Common myeloid progenitor, CD34-positive (primary cell): Measurements from ENCODE around the gene ALKBH1.
"Not testable (repeated sequence)": the region's sequence is repeated elsewhere in the genome, so short reads cannot be mapped to it uniquely, and the experiment has no call there.

Source experiments
- CTCF ChIA-PET: fragments of 350-600 bp; sonication (Branson Sonifier 250); formaldehyde crosslinking; loops from one replicate; lab custom pipeline; 2021; ENCODE audit warnings: antibody characterized with exemption; lab: Charles Lee
- POLR2A ChIA-PET: fragments of 350-600 bp; sonication (Branson Sonifier 250); formaldehyde crosslinking; loops from one replicate; lab custom pipeline; 2021; ENCODE audit warnings: antibody characterized with exemption; lab: Charles Lee
- DNase-seq, 3 donors: peaks; one replicate each; pipeline versions ENCODE4 v3.0.0 to v3.0.0-alpha.2; 2013
- H3K27ac ChIP-seq, 2 experiments: 1 replicate in 1 of 2; 2 replicates in 1 of 2; pipeline ENCODE4 v1.7.0; 2013; ENCODE audit warnings: inconsistent platforms in 2 of 2, low read length in 2 of 2, mild to moderate bottlenecking in 2 of 2, low read depth in 1 of 2, moderate library complexity in 1 of 2; ENCODE audit not compliant: severe bottlenecking in 2 of 2, insufficient read depth in 1 of 2, poor library complexity in 1 of 2
- H3K27me3 ChIP-seq, 5 experiments: replicated peaks in 2 of 5; 1 replicate in 3 of 5; 2 replicates in 2 of 5; pipeline versions ENCODE4 v1.6.1 to v1.7.0; 2013; ENCODE audit warnings: low read length in 4 of 5, mild to moderate bottlenecking in 2 of 5, moderate library complexity in 2 of 5, inconsistent platforms in 1 of 5; ENCODE audit not compliant: insufficient read depth in 5 of 5, control insufficient read depth in 4 of 5
- H3K36me3 ChIP-seq, 4 experiments: 1 replicate in 2 of 4; 2 replicates in 2 of 4; pipeline versions ENCODE4 v1.6.1 to v1.7.0; 2013; ENCODE audit warnings: low read length in 3 of 4, control low read depth in 1 of 4, mild to moderate bottlenecking in 1 of 4; ENCODE audit not compliant: control insufficient read depth in 4 of 4, insufficient read depth in 4 of 4
- H3K4me1 ChIP-seq, 4 experiments: 1 replicate in 3 of 4; 2 replicates in 1 of 4; pipeline versions ENCODE4 v1.6.1 to v1.7.1; 2013; ENCODE audit warnings: low read length in 3 of 4, mild to moderate bottlenecking in 3 of 4, control low read depth in 1 of 4, inconsistent platforms in 1 of 4, moderate library complexity in 1 of 4; ENCODE audit not compliant: control insufficient read depth in 4 of 4, insufficient read depth in 4 of 4; ENCODE audit errors: control extremely low read depth in 1 of 4
- H3K4me3 ChIP-seq, 7 experiments: 1 replicate in 4 of 7; 2 replicates in 3 of 7; pipeline versions ENCODE4 v1.5.1 to v1.7.0; 2013; ENCODE audit warnings: mild to moderate bottlenecking in 7 of 7, low read length in 6 of 7, moderate library complexity in 6 of 7, inconsistent platforms in 2 of 7, low read depth in 2 of 7, control low read depth in 1 of 7; ENCODE audit not compliant: insufficient read depth in 4 of 7, control insufficient read depth in 1 of 7; ENCODE audit errors: extremely low read depth in 1 of 7
- H3K9me3 ChIP-seq, 5 experiments: 1 replicate in 4 of 5; 2 replicates in 1 of 5; pipeline versions ENCODE4 v1.6.1 to v1.7.1; 2013; ENCODE audit warnings: low read length in 4 of 5, mild to moderate bottlenecking in 2 of 5, inconsistent platforms in 1 of 5, low read depth in 1 of 5, moderate library complexity in 1 of 5; ENCODE audit not compliant: control insufficient read depth in 4 of 5, insufficient read depth in 2 of 5; ENCODE audit errors: control extremely low read depth in 1 of 5
- WGBS: methylation state at CpG from one replicate; pipeline ENCODE4 v1.1.5; 2013; ENCODE audit not compliant: insufficient coverage; 5-methylcytosine and 5-hydroxymethylcytosine counted together

ALKBH1 gene

DNA sequence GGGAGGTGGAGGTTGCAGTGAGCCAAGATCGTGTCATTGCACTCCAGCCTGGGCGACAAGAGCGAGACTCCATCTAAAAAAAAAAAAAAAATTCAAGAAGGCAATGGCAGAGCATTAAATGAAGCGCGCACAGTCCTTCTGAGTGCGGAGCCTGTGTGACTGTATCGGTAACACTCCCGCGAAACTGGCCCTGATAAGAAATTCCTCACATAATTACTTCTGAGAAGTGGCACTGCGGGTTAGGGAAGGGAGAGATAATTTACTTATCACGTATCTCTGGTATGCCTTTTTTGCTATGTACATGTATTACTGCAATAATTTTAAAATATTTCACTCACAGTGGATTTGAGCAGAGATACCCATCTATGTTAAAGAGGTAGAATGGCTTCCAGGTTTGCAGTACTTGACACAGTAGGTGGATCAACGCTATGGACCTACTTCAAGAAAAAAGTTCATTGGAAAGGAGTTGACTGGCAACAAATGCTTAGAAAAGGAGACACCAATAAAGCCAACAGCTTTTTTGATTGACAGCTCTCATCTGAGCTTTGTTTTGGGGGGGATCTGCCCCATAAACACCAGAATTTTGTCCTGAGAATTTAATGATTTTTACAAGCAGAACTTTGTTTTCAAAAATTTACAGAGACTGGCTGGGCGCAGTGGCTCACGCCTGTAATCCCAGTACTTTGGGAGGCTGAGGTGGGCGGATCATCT is 62.1 kb downstream of the ALKBH1 start:
- WGBS, result 96% methylated on average over 12 of the region's 15 CpGs
- Histone ChIP-seq H3K27ac (no peak overlapping the region), H3K9me3 (no peaks in the 10 kb centered on the region), H3K36me3 (no peaks in the 10 kb centered on the region), H3K27me3 (no peaks in the 10 kb centered on the region), H3K4me3 (no peak overlapping the region), H3K4me1 (peaks cover 2 to 16% (median 14%) of the 10 kb centered on the region in 4 experiments)
- no peak for DNase-seq
- ChIA-PET CTCF (interaction anchor here (1.8 to 1.9 kb wide), 2 partner anchors 8 to 14 kb away, joined by 4 to 10 read pairs; no protein-coding TSS in a partner anchor), POLR2A (no interaction called here)

DNA sequence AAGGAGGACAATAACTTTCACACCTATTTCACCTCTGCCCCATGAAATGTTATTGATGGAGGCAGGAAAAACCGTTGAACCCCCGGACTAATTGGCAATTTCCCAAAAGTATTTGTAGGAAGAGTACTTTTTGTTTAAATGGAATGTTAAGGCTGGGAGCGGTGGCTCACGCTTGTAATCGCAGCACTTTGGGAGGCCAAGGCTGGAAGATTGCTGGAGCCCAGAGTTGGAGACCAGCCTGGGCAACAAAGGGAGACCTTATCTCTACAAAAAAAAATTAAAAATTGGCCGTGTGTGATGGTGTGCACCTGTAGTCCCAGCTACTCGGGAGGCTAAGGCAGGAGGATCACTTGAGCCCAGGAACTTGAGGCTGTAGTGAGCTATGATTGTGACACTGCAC is 65.4 kb downstream of the ALKBH1 start:
- H3K4me3 ChIP-seq, result peak overlapping the region; percentile 57 to 84 (median 79)
- 69% methylated on average over 6 of the region's 7 CpGs for WGBS
- peaks cover 2 to 22% (median 15%) of the 10 kb centered on the region in 4 experiments for H3K4me1 ChIP-seq
- H3K27ac ChIP-seq, result peak overlapping the region in 1 of 2 experiments; percentile 76
- POLR2A ChIA-PET, result no interaction called here
- CTCF ChIA-PET, result no interaction called here
- no peaks in the 10 kb centered on the region for H3K9me3 ChIP-seq
- H3K27me3 ChIP-seq, result no peaks in the 10 kb centered on the region
- no peak for DNase-seq
- H3K36me3 ChIP-seq, result no peaks in the 10 kb centered on the region

DNA sequence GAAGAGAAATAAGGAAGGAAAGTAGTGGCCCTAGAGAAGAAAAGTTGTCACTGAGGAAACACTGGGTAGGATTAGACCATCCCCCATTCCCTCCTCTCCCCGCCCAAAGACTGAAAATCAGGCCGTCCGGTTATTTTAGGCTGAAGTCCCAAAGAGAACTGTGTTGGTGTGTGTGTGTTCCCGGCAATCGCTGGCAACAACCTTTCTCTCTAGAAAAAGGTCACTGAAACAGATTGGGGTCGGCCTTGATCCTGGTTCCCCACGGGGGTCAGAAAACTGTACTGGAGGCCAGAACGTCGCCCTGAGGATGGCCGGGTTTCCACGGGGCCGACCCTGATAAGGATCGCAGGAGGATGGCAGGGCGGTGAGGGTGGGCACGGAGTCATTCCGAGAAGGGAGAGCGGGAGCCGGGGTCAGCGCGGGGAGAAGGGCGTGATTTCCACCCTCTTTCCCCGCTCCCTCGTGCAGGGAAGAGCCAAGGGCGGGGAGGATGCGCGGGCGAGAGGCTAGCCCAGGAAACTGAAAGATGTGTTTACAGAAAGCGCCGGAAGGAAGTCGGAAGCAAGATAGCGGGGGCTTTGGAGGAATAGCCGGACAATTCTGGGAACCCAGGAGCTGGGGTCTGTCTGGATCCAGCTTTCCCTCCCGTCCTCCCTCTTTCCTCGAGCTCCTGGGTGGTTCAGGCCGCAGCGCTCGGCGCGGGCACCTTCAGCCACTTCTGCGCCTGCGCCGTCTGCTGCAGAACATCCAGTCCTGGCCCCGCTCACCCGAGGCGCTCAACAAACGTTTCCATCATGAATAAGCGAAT is 66.1 kb downstream of the ALKBH1 start:
- peak overlapping the region; percentile 40 to 76 for H3K27ac ChIP-seq
- no peaks in the 10 kb centered on the region for H3K9me3 ChIP-seq
- H3K27me3 ChIP-seq, result no peaks in the 10 kb centered on the region
- WGBS, result 4% methylated on average over 28 of the region's 47 CpGs
- CTCF ChIA-PET, result no interaction called here
- DNase-seq, result peak; percentile 57 to 77 (median 71)
- H3K4me1 ChIP-seq, result peaks cover 2 to 22% (median 15%) of the 10 kb centered on the region in 4 experiments
- peak overlapping the region; percentile 57 to 84 (median 79) for H3K4me3 ChIP-seq
- POLR2A ChIA-PET, result interaction anchor here (0.9 kb wide), 1 partner anchor 9 kb away, joined by 3 read pairs; no protein-coding TSS in a partner anchor
- no peaks in the 10 kb centered on the region for H3K36me3 ChIP-seq

DNA sequence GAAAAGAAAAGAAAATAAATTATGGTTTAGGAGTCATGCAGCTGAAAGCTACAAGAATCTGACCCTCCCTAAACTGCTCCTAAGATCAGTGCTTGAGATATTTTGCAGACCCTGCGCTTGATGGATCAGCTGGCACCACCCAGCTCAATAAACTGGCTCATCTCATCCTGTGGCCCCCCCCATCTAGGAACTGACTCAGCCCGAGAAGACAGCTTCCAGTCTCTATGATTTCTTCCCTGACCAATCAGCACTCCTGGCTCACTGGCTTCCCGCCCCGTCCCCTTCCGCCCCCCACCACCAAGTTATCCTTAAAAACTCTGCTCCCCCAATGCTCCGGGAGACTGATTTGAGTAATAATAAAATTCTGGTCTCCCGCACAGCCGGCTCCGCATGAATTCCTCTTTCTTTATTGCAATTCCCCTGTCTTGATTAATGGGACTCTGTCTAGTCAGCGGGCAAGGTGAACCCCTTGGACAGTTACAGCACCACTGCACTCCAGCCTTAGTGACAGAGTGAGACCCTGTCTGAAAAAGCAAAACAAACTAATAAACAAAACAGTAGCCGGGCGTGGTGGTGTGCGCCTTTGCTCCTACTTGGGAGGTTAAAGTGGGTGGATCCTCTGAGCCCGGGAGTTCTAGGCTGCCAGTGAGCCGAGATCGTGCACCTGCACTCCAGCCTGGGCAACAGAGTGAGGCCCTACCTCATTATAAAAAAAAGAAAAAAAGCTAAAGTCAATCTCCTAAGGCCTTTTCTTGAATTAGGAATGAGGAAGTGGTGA is 66.9 kb downstream of the ALKBH1 start:
- Histone ChIP-seq H3K9me3 (no peaks in the 10 kb centered on the region), H3K36me3 (no peaks in the 10 kb centered on the region), H3K4me3 (peak overlapping the region in 6 of 7 experiments; percentile 57 to 84 (median 79)), H3K27ac (peak overlapping the region; percentile 40 to 76), H3K27me3 (no peaks in the 10 kb centered on the region), H3K4me1 (peaks cover 2 to 22% (median 15%) of the 10 kb centered on the region in 4 experiments)
- 41% methylated on average over 9 of the region's 16 CpGs for WGBS
- peak in 2 of 3 donors; percentile 41 to 82 for DNase-seq
- CTCF ChIA-PET, result no interaction called here
- POLR2A ChIA-PET, result interaction anchor here (0.9 kb wide), 1 partner anchor 8 kb away, joined by 3 read pairs; no protein-coding TSS in a partner anchor

DNA sequence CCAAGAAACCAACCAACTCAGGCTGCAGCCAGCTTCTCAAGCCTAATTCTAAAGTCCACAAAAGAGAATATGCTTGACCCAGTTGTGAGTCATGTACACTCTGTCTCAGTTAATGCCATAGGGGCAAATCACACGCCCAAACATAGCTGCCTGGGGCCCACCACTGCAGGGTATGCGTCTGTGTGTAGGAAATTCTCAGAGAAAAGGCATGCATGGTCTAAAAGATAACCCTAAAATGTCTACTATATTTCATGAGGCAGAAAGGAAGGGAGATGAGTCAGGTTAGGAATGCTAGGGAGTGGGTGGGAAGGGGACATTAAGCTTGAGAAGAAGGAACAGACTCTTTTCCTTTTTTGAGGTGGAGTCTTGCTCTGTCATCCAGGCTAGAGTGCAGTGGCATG is 69.1 kb downstream of the ALKBH1 start:
- DNase-seq, result no peak

DNA sequence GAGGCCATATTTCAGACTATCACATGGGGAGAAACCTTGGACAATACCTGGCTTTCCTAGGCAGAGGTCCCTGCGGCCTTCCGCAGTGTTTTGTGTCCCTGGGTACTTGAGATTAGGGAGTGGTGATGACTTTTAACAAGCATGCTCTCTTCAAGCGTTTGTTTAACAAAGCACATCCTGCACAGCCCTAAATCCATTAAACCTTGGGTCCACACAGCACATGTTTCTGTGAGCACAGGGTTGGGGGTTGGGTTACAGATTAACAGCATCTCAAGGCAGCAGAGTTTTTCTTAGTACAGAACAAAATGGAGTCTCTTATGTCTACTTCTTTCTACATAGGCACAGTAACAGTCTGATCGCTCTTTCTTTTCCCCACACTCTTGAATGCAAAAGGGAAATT is 72.0 kb downstream of the ALKBH1 start:
- H3K4me1 ChIP-seq, H3K27ac ChIP-seq, CTCF ChIA-PET, H3K9me3 ChIP-seq, H3K27me3 ChIP-seq, H3K4me3 ChIP-seq, DNase-seq, POLR2A ChIA-PET, H3K36me3 ChIP-seq: not testable (repeated sequence)
- WGBS, result 100% methylated on average over 2 of the region's 4 CpGs

More for the DNA sequence above, 69.1 kb downstream of the ALKBH1 start:
- H3K9me3 ChIP-seq, result peaks cover 0 to 7% (median 0%) of the 10 kb centered on the region in 5 experiments
- ChIA-PET CTCF (interaction anchor here (0.8 to 1.4 kb wide), 2 partner anchors 21 to 91 kb away, joined by 5 to 6 read pairs; no protein-coding TSS in a partner anchor), POLR2A (no interaction called here)
- no peaks in the 10 kb centered on the region for H3K27me3 ChIP-seq
- H3K36me3 ChIP-seq, result no peaks in the 10 kb centered on the region
- H3K4me1 ChIP-seq, result peaks cover 2 to 22% (median 15%) of the 10 kb centered on the region in 4 experiments
- H3K27ac ChIP-seq, result no peak overlapping the region
- no peak overlapping the region for H3K4me3 ChIP-seq
- 80% methylated on average over 1 of the region's 2 CpGs for whole genome bisulfite sequencing
